ENCODE results near the gene MCF2L. TPM values are rescaled to one million over a fixed set of nuclear protein-coding genes. Genes with fewer than 3 reads are reported as not detected.

The MCF2L gene
- total and polyA plus RNA-seq, 5 donors from 2014 or later = 0.34 to 22.2 (median 1.3) TPM

GRCh38 chr13:113091891-113092775 is 123.1 kb downstream of the MCF2L start:
- Histone ChIP-seq H3K27me3 (ENCODE audit: control insufficient read depth, insufficient read depth, low read length) (no peaks in the 10 kb centered on the region), H3K36me3 (ENCODE audit: control insufficient read depth, insufficient read depth, low read length) (no peaks in the 10 kb centered on the region), H3K4me1 (ENCODE audit: control insufficient read depth, insufficient read depth, low read length, poor library complexity, severe bottlenecking) (no peaks in the 10 kb centered on the region), H3K27ac (ENCODE audit: insufficient read depth, low read length, poor library complexity, severe bottlenecking) (no peak overlapping the region), H3K9me3 (ENCODE audit: control insufficient read depth in 2 of 2, low read length in 2 of 2) (no peaks in the 10 kb centered on the region), H3K4me3 (ENCODE audit: low read depth, low read length) (no peak overlapping the region)
- H3K4me1 Mint-ChIP-seq = no peaks in the 10 kb centered on the region
- H3K27me3 Mint-ChIP-seq = no peaks in the 10 kb centered on the region
- DNase-seq (no peak), ATAC-seq (ENCODE audit: low read depth in 2 of 2) (no peak)
- no peak overlapping the region for H3K4me3 Mint-ChIP-seq
- peaks cover 0 to 2% (median 0%) of the 10 kb centered on the region in 7 donors for H3K9me3 Mint-ChIP-seq
- no peak overlapping the region for H3K27ac Mint-ChIP-seq
- H3K36me3 Mint-ChIP-seq = peaks cover under 1% of the 10 kb centered on the region

DNA sequence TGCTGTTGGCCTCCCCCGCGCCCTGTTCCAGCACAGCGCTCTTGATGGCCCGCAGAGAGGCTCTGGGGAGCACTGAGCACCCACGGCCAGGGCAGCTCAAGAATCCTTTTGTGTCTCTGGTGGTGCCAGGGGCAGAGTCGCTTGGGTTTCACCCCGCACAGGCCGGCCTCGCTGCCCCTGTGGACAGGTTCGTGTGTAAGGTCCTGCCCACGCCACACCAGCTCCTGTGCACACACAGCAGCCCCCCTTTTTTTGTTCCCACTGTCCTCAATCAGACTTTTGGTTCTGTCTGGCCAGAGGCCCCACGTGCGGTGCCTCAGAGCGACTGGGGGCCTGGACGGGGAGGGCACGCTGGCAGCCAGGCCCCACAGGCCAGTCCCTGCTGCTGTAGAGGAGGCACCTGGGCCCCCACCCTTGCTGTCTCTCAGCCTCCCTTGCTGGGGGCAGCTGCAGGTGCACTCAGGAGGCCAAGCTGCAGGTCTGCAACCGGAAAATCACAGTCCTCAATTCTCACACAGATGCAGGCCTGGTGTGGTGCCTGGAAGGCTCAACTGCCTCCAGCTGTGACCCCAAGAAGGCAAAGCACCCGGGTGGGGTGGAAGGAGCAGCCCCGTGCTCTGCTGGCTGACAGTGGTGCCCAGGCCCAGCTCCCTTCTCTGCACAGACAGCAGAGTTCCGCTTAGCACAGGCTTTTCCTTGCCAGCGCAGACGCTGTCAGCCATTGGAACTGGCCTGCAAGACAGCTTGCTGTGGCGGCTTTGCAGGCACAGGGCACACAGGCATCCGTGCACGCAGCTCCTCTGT is 124.0 kb downstream of the MCF2L start:
- Histone ChIP-seq H3K36me3 (ENCODE audit: control insufficient read depth, insufficient read depth, low read length) (no peaks in the 10 kb centered on the region), H3K4me1 (ENCODE audit: control insufficient read depth, insufficient read depth, low read length, poor library complexity, severe bottlenecking) (no peaks in the 10 kb centered on the region), H3K27me3 (ENCODE audit: control insufficient read depth, insufficient read depth, low read length) (no peaks in the 10 kb centered on the region), H3K4me3 (ENCODE audit: low read depth, low read length) (no peak overlapping the region), H3K9me3 (ENCODE audit: control insufficient read depth in 2 of 2, low read length in 2 of 2) (no peaks in the 10 kb centered on the region), H3K27ac (ENCODE audit: insufficient read depth, low read length, poor library complexity, severe bottlenecking) (no peak overlapping the region)
- DNase-seq (no peak), ATAC-seq (ENCODE audit: low read depth in 2 of 2) (no peak)
- Mint-ChIP-seq H3K4me3 (no peak overlapping the region), H3K9me3 (peaks cover 0 to 2% (median 0%) of the 10 kb centered on the region in 7 donors), H3K27ac (no peak overlapping the region), H3K27me3 (no peaks in the 10 kb centered on the region), H3K4me1 (no peaks in the 10 kb centered on the region), H3K36me3 (peaks cover 3% of the 10 kb centered on the region)

DNA sequence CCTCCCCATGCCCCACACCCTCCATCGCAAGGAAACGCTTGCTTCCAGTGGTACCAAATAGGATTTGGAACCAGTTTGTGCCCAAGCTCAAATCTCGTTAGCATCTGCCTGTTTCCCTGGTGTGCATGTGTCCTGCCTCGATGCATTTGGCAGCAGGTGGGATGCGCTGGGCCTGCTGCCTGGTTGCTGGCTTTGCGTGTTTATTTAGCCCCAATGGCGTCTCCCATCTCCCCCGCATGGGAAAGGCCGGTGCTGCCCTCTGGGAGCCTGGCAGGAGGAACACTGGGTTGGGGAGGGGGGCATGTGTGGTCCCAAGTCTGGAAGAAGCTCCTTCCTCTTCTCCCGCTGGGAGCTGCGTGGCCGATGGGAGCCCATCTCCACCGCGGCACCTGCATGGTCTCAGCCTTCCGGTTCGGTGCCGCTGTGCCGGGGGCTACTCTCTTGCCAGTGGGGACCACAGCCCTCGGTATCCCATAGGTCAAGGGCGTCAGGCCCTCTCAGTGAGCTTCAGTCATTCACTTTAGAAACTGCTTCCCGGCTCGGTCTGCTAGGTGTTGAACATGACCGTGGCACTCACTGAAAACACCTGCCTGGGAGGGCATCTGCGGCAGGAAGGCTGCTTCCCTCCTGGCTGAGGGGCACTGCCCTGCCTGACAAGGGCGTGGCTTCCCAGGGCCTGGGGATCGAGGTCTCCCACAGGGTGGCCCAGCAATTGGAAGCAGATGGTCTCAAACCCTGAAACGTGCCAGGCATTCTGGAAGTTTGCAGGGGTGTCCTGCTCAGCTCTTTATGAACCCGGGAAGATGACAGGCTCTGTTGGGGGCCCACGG is 124.8 kb downstream of the MCF2L start:
- H3K4me3 Mint-ChIP-seq = no peak overlapping the region
- peaks cover 3% of the 10 kb centered on the region for H3K36me3 Mint-ChIP-seq
- H3K9me3 ChIP-seq (ENCODE audit: control insufficient read depth in 2 of 2, low read length in 2 of 2) = no peaks in the 10 kb centered on the region
- ATAC-seq (ENCODE audit: low read depth in 2 of 2) = no peak
- DNase-seq = no peak
- no peaks in the 10 kb centered on the region for H3K27me3 ChIP-seq (ENCODE audit: control insufficient read depth, insufficient read depth, low read length)
- H3K4me1 Mint-ChIP-seq = no peaks in the 10 kb centered on the region
- H3K36me3 ChIP-seq (ENCODE audit: control insufficient read depth, insufficient read depth, low read length) = no peaks in the 10 kb centered on the region
- H3K27me3 Mint-ChIP-seq = no peaks in the 10 kb centered on the region
- peaks cover 0 to 4% (median 0%) of the 10 kb centered on the region in 7 donors for H3K9me3 Mint-ChIP-seq
- no peak overlapping the region for H3K27ac ChIP-seq (ENCODE audit: insufficient read depth, low read length, poor library complexity, severe bottlenecking)
- H3K27ac Mint-ChIP-seq = peak overlapping the region in 1 of 3 donors; percentile 32
- no peak overlapping the region for H3K4me3 ChIP-seq (ENCODE audit: low read depth, low read length)
- H3K4me1 ChIP-seq (ENCODE audit: control insufficient read depth, insufficient read depth, low read length, poor library complexity, severe bottlenecking) = no peaks in the 10 kb centered on the region

- Mint-ChIP-seq H3K27ac (peak overlapping the region in 1 of 3 donors; percentile 32), H3K4me3 (no peak overlapping the region)
Observed at GRCh38 chr13:113094410-113094800, 125.4 kb downstream of the MCF2L start.

GRCh38 chr13:113095146-113096051 is 126.4 kb downstream of the MCF2L start:
- no peaks in the 10 kb centered on the region for H3K27me3 ChIP-seq (ENCODE audit: control insufficient read depth, insufficient read depth, low read length)
- no peak overlapping the region for H3K4me3 Mint-ChIP-seq

More at GRCh38 chr13:113094410-113094800, 125.4 kb downstream of the MCF2L start:
- H3K27me3 ChIP-seq (ENCODE audit: control insufficient read depth, insufficient read depth, low read length) = no peaks in the 10 kb centered on the region
- H3K4me1 ChIP-seq (ENCODE audit: control insufficient read depth, insufficient read depth, low read length, poor library complexity, severe bottlenecking) = no peaks in the 10 kb centered on the region
- no peak overlapping the region for H3K27ac ChIP-seq (ENCODE audit: insufficient read depth, low read length, poor library complexity, severe bottlenecking)
- no peak for DNase-seq
- H3K36me3 ChIP-seq (ENCODE audit: control insufficient read depth, insufficient read depth, low read length) = no peaks in the 10 kb centered on the region
- ATAC-seq (ENCODE audit: low read depth in 2 of 2) = no peak
- H3K4me1 Mint-ChIP-seq = no peaks in the 10 kb centered on the region
- H3K36me3 Mint-ChIP-seq = peaks cover 3% of the 10 kb centered on the region
- no peaks in the 10 kb centered on the region for H3K9me3 ChIP-seq (ENCODE audit: control insufficient read depth in 2 of 2, low read length in 2 of 2)
- H3K4me3 ChIP-seq (ENCODE audit: low read depth, low read length) = no peak overlapping the region
- peaks cover 0 to 4% (median 0%) of the 10 kb centered on the region in 7 donors for H3K9me3 Mint-ChIP-seq
- H3K27me3 Mint-ChIP-seq = no peaks in the 10 kb centered on the region

GRCh38 chr13:113096052-113096744 is 127.2 kb downstream of the MCF2L start:
- no peak overlapping the region for H3K4me3 Mint-ChIP-seq
- Histone ChIP-seq H3K4me1 (ENCODE audit: control insufficient read depth, insufficient read depth, low read length, poor library complexity, severe bottlenecking) (no peaks in the 10 kb centered on the region), H3K27ac (ENCODE audit: insufficient read depth, low read length, poor library complexity, severe bottlenecking) (no peak overlapping the region), H3K36me3 (ENCODE audit: control insufficient read depth, insufficient read depth, low read length) (no peaks in the 10 kb centered on the region), H3K4me3 (ENCODE audit: low read depth, low read length) (no peak overlapping the region), H3K27me3 (ENCODE audit: control insufficient read depth, insufficient read depth, low read length) (no peaks in the 10 kb centered on the region), H3K9me3 (ENCODE audit: control insufficient read depth in 2 of 2, low read length in 2 of 2) (no peaks in the 10 kb centered on the region)
- H3K27ac Mint-ChIP-seq = no peak overlapping the region
- H3K36me3 Mint-ChIP-seq = peaks cover 3% of the 10 kb centered on the region
- ATAC-seq (ENCODE audit: low read depth in 2 of 2) = no peak
- DNase-seq = no peak
- H3K4me1 Mint-ChIP-seq = no peaks in the 10 kb centered on the region
- H3K27me3 Mint-ChIP-seq = no peaks in the 10 kb centered on the region
- H3K9me3 Mint-ChIP-seq = peaks cover 0 to 4% (median 0%) of the 10 kb centered on the region in 7 donors

More at GRCh38 chr13:113095146-113096051, 126.4 kb downstream of the MCF2L start:
- no peaks in the 10 kb centered on the region for H3K4me1 ChIP-seq (ENCODE audit: control insufficient read depth, insufficient read depth, low read length, poor library complexity, severe bottlenecking)
- H3K4me3 ChIP-seq (ENCODE audit: low read depth, low read length) = no peak overlapping the region
- ATAC-seq (ENCODE audit: low read depth in 2 of 2) (no peak), DNase-seq (no peak)
- H3K9me3 ChIP-seq (ENCODE audit: control insufficient read depth in 2 of 2, low read length in 2 of 2) = no peaks in the 10 kb centered on the region
- peaks cover 0 to 4% (median 0%) of the 10 kb centered on the region in 7 donors for H3K9me3 Mint-ChIP-seq
- H3K27me3 Mint-ChIP-seq = no peaks in the 10 kb centered on the region
- H3K4me1 Mint-ChIP-seq = no peaks in the 10 kb centered on the region
- H3K36me3 ChIP-seq (ENCODE audit: control insufficient read depth, insufficient read depth, low read length) = no peaks in the 10 kb centered on the region
- H3K36me3 Mint-ChIP-seq = peaks cover 3% of the 10 kb centered on the region
- peak overlapping the region in 1 of 3 donors; percentile 26 for H3K27ac Mint-ChIP-seq
- H3K27ac ChIP-seq (ENCODE audit: insufficient read depth, low read length, poor library complexity, severe bottlenecking) = no peak overlapping the region
